CD4-positive, alpha-beta memory T cell (primary cell): ENCODE data around the gene NDUFC2. TPM values are rescaled to one million over a fixed set of nuclear protein-coding genes. Genes with fewer than 3 reads are reported as not detected.

ENCODE experiments used
- CTCF ChIA-PET: fragments of 350-600 bp; sonication (Branson Sonifier 250); formaldehyde crosslinking; loops from one replicate; lab custom pipeline; 2021; ENCODE audit warnings: inconsistent platforms; ENCODE audit not compliant: partially characterized antibody; lab: Charles Lee
- POLR2A ChIA-PET: fragments of 350-600 bp; sonication (Branson Sonifier 250); formaldehyde crosslinking; loops from one replicate; lab custom pipeline; 2021; ENCODE audit not compliant: partially characterized antibody; lab: Charles Lee
- DNase-seq, 5 donors: peaks; one replicate each; pipeline versions ENCODE4 v3.0.0 to v3.0.0-alpha.2; 2020 to 2022; ENCODE audit warnings: mixed read lengths in 1 of 5
- H3K27ac ChIP-seq: one replicate; pipeline ENCODE4 v1.7.0; 2013; ENCODE audit warnings: low read depth, low read length
- H3K27me3 ChIP-seq: 2 replicates; pipeline ENCODE4 v1.7.0; 2013; ENCODE audit warnings: mild to moderate bottlenecking, low read length, moderate library complexity; ENCODE audit not compliant: insufficient read depth
- H3K36me3 ChIP-seq: 2 replicates; pipeline ENCODE4 v1.7.0; 2013; ENCODE audit warnings: mild to moderate bottlenecking, low read length, moderate library complexity; ENCODE audit not compliant: insufficient read depth
- H3K4me1 ChIP-seq: 2 replicates; pipeline ENCODE4 v1.7.0; 2013; ENCODE audit warnings: mild to moderate bottlenecking, low read length, moderate library complexity; ENCODE audit not compliant: insufficient read depth
- H3K4me3 ChIP-seq, 2 donors: one replicate each; pipeline ENCODE4 v1.7.0; 2013; ENCODE audit warnings: low read length in 2 of 2, mild to moderate bottlenecking in 1 of 2
- H3K9me3 ChIP-seq, 2 donors: one replicate each; pipeline ENCODE4 v1.7.0; 2013; ENCODE audit warnings: low read length in 2 of 2, control low read depth in 1 of 2; ENCODE audit not compliant: control insufficient read depth in 1 of 2
- H3K27ac Mint-ChIP-seq, 7 donors: one replicate each; pipeline ENCODE4 v1.8.0; 2020 to 2021; ENCODE audit warnings: mixed read lengths in 7 of 7, mild to moderate bottlenecking in 6 of 7, inconsistent platforms in 3 of 7, moderate library complexity in 3 of 7
- H3K27me3 Mint-ChIP-seq, 2 donors: one replicate each; pipeline ENCODE4 v1.8.0; 2020 to 2021; ENCODE audit warnings: mixed read lengths in 2 of 2
- H3K36me3 Mint-ChIP-seq, 2 donors: one replicate each; pipeline ENCODE4 v1.8.0; 2020 to 2021; ENCODE audit warnings: mixed read lengths in 2 of 2, inconsistent platforms in 1 of 2, mild to moderate bottlenecking in 1 of 2
- H3K4me1 Mint-ChIP-seq, 4 donors: one replicate each; pipeline ENCODE4 v1.8.0; 2020 to 2021; ENCODE audit warnings: mixed read lengths in 4 of 4, mild to moderate bottlenecking in 1 of 4
- H3K4me3 Mint-ChIP-seq, 8 donors: one replicate each; pipeline ENCODE4 v1.8.0; 2020 to 2021; ENCODE audit warnings: mixed read lengths in 8 of 8, mild to moderate bottlenecking in 7 of 8, moderate library complexity in 6 of 8, inconsistent platforms in 3 of 8
- H3K9me3 Mint-ChIP-seq, 8 donors: one replicate each; pipeline ENCODE4 v1.8.0; 2020 to 2021; ENCODE audit warnings: mixed read lengths in 8 of 8, mild to moderate bottlenecking in 5 of 8, inconsistent platforms in 3 of 8, moderate library complexity in 1 of 8
- intact Hi-C: fragments of 100-400 bp; cut with micrococcal nuclease; formaldehyde crosslinking; loops from one replicate; pipeline ENCODE4 v1.15.1; 2023
- polyA plus RNA-seq, 2 donors: library from polyadenylated mRNA; unstranded; fragments of 300-500 nt; fragmentation: Illumina TruSeq; gene quantifications; one replicate each; pipeline ENCODE4 v1.2.3, GENCODE V29; 2021
- total RNA-seq, 2 experiments: library from RNA; stranded (reverse); gene quantifications; one replicate each; pipeline ENCODE4 v1.2.3, GENCODE V29; 2021

Gene NDUFC2
- total and polyA plus RNA-seq, 4 experiments from 2014 or later, result 80.5 to 188 (median 122) TPM

DNA sequence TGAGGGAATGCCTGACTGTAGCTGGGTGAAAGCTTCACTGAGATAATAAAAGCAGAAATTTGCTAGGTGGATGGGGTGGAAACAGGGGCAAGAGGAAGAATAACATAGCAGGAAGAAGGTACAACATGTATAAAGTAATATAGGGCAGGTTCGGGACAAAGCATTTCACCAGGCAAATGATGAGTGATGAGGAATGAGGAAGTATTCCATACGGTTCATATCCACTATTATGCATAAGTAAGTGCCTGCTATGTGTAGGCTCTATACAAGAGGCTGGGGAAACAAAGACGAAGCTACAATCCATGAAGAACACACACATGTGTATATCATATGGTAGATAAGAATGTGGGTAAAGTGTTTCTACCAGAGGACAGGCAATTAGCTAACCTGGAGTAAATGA, 7.9 kb downstream of the NDUFC2 start:
- H3K27me3 ChIP-seq, result no peaks in the 10 kb centered on the region
- intact Hi-C loops, result loop anchor here (10.0 kb wide), 1 partner anchor 493 kb away; no protein-coding TSS in a partner anchor
- H3K36me3 ChIP-seq, result peaks cover 41% of the 10 kb centered on the region
- no peak overlapping the region for H3K4me3 ChIP-seq
- H3K4me1 ChIP-seq, result peaks cover 22% of the 10 kb centered on the region
- H3K27ac ChIP-seq, result no peak overlapping the region
- no peaks in the 10 kb centered on the region for H3K9me3 ChIP-seq
- peaks cover 32 to 51% of the 10 kb centered on the region in 2 donors for H3K36me3 Mint-ChIP-seq
- H3K27ac Mint-ChIP-seq, result peak overlapping the region in 1 of 7 donors; percentile 36
- H3K4me3 Mint-ChIP-seq, result no peak overlapping the region
- H3K27me3 Mint-ChIP-seq, result no peaks in the 10 kb centered on the region
- CTCF ChIA-PET, result no interaction called here
- POLR2A ChIA-PET, result no interaction called here
- DNase-seq, result no peak
- peaks cover 13 to 32% (median 18%) of the 10 kb centered on the region in 4 donors for H3K4me1 Mint-ChIP-seq
- H3K9me3 Mint-ChIP-seq, result no peaks in the 10 kb centered on the region

- no peak overlapping the region for H3K27ac ChIP-seq
- Mint-ChIP-seq H3K27ac (no peak overlapping the region), H3K36me3 (peaks cover 32 to 50% of the 10 kb centered on the region in 2 donors), H3K27me3 (no peaks in the 10 kb centered on the region), H3K4me3 (no peak overlapping the region), H3K4me1 (peaks cover 7 to 21% (median 10%) of the 10 kb centered on the region in 4 donors), H3K9me3 (no peaks in the 10 kb centered on the region)
- no peaks in the 10 kb centered on the region for H3K9me3 ChIP-seq
- peaks cover 11% of the 10 kb centered on the region for H3K4me1 ChIP-seq
- POLR2A ChIA-PET, result interaction anchor here (1.0 kb wide), 1 partner anchor 9 kb away, joined by 6 read pairs; the partner anchor contains the start of gene NDUFC2
- no peak overlapping the region for H3K4me3 ChIP-seq
- H3K27me3 ChIP-seq, result no peaks in the 10 kb centered on the region
- H3K36me3 ChIP-seq, result peaks cover 41% of the 10 kb centered on the region
- intact Hi-C loops, result loop anchor here (10.0 kb wide), 1 partner anchor 494 kb away; no protein-coding TSS in a partner anchor
- no peak for DNase-seq
- CTCF ChIA-PET, result interaction anchor here (0.7 kb wide), 1 partner anchor 9 kb away, joined by 3 read pairs; no protein-coding TSS in a partner anchor
These were observed 9.0 kb downstream of the NDUFC2 start for GRCh38 chr11:78070621-78071020.

- H3K36me3 Mint-ChIP-seq, result peaks cover 33 to 52% of the 10 kb centered on the region in 2 donors
- H3K27ac ChIP-seq, result no peak overlapping the region
- no peak overlapping the region for H3K27ac Mint-ChIP-seq
- no peak overlapping the region for H3K4me3 ChIP-seq
- no peaks in the 10 kb centered on the region for H3K9me3 ChIP-seq
- ChIA-PET POLR2A (interaction anchor here (3.0 kb wide), 1 partner anchor 9 kb away, joined by 7 read pairs; the partner anchor contains the start of gene NDUFC2), CTCF (interaction anchor here (1.4 to 2.8 kb wide), 2 partner anchors 23 to 26 kb away, joined by 4 to 11 read pairs; no protein-coding TSS in a partner anchor)
- no peaks in the 10 kb centered on the region for H3K9me3 Mint-ChIP-seq
- H3K4me1 ChIP-seq, result no peaks in the 10 kb centered on the region
- peaks cover 41% of the 10 kb centered on the region for H3K36me3 ChIP-seq
- no peak overlapping the region for H3K4me3 Mint-ChIP-seq
- no peaks in the 10 kb centered on the region for H3K27me3 ChIP-seq
- H3K27me3 Mint-ChIP-seq, result no peaks in the 10 kb centered on the region
- intact Hi-C loops, result no loop called here
- no peak for DNase-seq
- H3K4me1 Mint-ChIP-seq, result peaks cover 0 to 14% (median 6%) of the 10 kb centered on the region in 4 donors
These were observed 10.2 kb downstream of the NDUFC2 start for GRCh38 chr11:78069465-78069864.

- no peak overlapping the region for H3K4me3 Mint-ChIP-seq
- H3K27me3 Mint-ChIP-seq, result no peaks in the 10 kb centered on the region
- Histone ChIP-seq H3K27ac (no peak overlapping the region), H3K9me3 (no peaks in the 10 kb centered on the region), H3K27me3 (no peaks in the 10 kb centered on the region), H3K4me3 (no peak overlapping the region), H3K4me1 (no peaks in the 10 kb centered on the region), H3K36me3 (peaks cover 37% of the 10 kb centered on the region)
- peaks cover 39 to 48% of the 10 kb centered on the region in 2 donors for H3K36me3 Mint-ChIP-seq
- peak overlapping the region in 1 of 7 donors; percentile 47 for H3K27ac Mint-ChIP-seq
- H3K9me3 Mint-ChIP-seq, result no peaks in the 10 kb centered on the region
- no peak for DNase-seq
- H3K4me1 Mint-ChIP-seq, result peaks cover 0 to 8% (median 4%) of the 10 kb centered on the region in 4 donors
- CTCF ChIA-PET, result interaction anchor here (2.8 kb wide), 1 partner anchor 21 kb away, joined by 11 read pairs; no protein-coding TSS in a partner anchor
- POLR2A ChIA-PET, result interaction anchor here (3.0 kb wide), 1 partner anchor 11 kb away, joined by 7 read pairs; the partner anchor contains the start of gene NDUFC2
- intact Hi-C loops, result no loop called here
These were observed 12.0 kb downstream of the NDUFC2 start for GRCh38 chr11:78067704-78068103.

DNA sequence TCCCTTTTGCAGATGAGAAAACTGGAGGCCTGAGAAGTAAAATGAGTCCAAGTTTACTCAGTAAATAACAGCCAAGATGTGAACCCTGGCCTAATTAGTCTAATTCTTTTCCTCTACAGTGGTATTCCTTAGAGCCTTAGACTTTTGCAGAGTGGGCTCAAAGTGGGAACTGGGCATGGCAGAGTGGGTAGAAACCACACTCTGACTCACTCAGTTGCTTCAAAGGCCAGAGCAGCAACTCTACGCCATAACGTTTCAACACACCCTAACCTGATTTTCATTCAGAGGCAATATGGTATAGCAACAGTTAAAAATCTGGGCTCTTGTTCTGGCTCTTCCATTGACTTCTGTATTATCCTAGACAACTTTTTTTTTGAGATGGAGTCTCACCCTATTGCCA, 13.2 kb downstream of the NDUFC2 start:
- intact Hi-C loops, result no loop called here
- H3K9me3 Mint-ChIP-seq, result no peaks in the 10 kb centered on the region
- Histone ChIP-seq H3K9me3 (no peaks in the 10 kb centered on the region), H3K27ac (no peak overlapping the region), H3K27me3 (no peaks in the 10 kb centered on the region), H3K4me3 (no peak overlapping the region), H3K36me3 (peaks cover 27% of the 10 kb centered on the region), H3K4me1 (no peaks in the 10 kb centered on the region)
- no peak for DNase-seq
- no peaks in the 10 kb centered on the region for H3K27me3 Mint-ChIP-seq
- peaks cover 0 to 5% (median under 1%) of the 10 kb centered on the region in 4 donors for H3K4me1 Mint-ChIP-seq
- peaks cover 30 to 39% of the 10 kb centered on the region in 2 donors for H3K36me3 Mint-ChIP-seq
- no peak overlapping the region for H3K27ac Mint-ChIP-seq
- H3K4me3 Mint-ChIP-seq, result no peak overlapping the region
- ChIA-PET CTCF (no interaction called here), POLR2A (interaction anchor here (3.0 kb wide), 1 partner anchor 12 kb away, joined by 7 read pairs; the partner anchor contains the start of gene NDUFC2)

DNA sequence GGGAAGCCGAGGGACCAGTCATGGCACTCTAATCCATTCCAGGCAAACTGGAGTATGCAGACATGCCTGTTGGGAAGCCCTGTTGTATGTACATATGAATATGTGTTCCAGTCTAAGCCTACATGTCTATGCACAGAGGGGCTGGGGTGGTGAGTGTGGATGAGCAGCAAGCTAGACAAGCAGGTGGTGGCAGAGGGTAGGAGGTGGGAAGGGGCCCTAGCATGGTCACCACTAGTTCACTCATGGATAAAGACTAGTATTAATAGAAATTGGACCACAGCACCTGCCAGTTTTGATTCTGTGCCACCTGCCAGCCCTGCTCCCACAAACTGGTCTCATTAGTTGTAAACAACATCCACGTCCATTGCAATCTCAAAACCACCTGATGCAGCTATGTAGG, 14.5 kb downstream of the NDUFC2 start:
- Histone ChIP-seq H3K4me3 (no peak overlapping the region), H3K9me3 (no peaks in the 10 kb centered on the region), H3K27me3 (no peaks in the 10 kb centered on the region), H3K36me3 (peaks cover 15% of the 10 kb centered on the region), H3K27ac (no peak overlapping the region), H3K4me1 (no peaks in the 10 kb centered on the region)
- H3K9me3 Mint-ChIP-seq, result no peaks in the 10 kb centered on the region
- H3K4me1 Mint-ChIP-seq, result peaks cover 0 to 5% (median under 1%) of the 10 kb centered on the region in 4 donors
- ChIA-PET CTCF (interaction anchor here (1.1 to 1.3 kb wide), 2 partner anchors 14 to 16 kb away, joined by 3 to 4 read pairs; partner anchors contain the start of gene NDUFC2), POLR2A (interaction anchor here (0.7 kb wide), 1 partner anchor 71 kb away, joined by 3 read pairs; no protein-coding TSS in a partner anchor)
- DNase-seq, result no peak
- no peak overlapping the region for H3K4me3 Mint-ChIP-seq
- H3K36me3 Mint-ChIP-seq, result peaks cover 29 to 30% of the 10 kb centered on the region in 2 donors
- peak overlapping the region in 1 of 7 donors; percentile 39 for H3K27ac Mint-ChIP-seq
- no peaks in the 10 kb centered on the region for H3K27me3 Mint-ChIP-seq
- intact Hi-C loops, result no loop called here

DNA sequence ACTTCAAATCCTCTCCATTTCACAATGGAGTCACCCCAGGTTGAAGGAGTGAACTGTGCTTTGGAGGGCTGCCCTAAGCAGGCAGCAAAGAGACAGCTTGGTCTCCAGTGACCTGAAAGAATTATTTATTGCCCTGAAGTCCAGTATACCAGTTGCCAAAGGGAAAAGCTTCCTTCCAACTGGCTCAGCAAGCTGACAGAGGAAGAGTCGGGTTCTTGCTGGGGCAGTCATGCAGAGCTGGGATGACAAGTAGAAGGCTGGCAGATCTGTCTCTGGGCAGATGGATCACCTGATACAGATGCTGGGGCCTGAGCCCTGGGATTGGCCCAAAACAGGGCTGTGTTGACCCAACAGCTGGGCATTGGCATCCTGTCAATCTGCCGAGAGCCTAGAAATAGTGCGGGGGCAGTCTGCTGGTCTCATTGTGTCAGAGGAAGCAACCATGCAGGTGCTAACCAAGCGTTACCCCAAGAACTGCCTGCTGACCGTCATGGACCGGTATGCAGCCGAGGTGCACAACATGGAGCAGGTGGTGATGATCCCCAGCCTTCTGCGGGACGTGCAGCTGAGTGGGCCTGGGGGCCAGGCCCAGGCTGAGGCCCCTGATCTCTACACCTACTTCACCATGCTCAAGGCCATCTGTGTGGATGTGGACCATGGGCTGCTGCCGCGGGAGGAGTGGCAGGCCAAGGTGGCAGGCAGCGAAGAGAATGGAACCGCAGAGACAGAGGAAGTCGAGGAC, 16.1 kb downstream of the NDUFC2 start, which contains the start of gene THRSP:
TSS of gene THRSP (plus strand) at position 422 of the 742 bp plus-strand sequence. CDS start at position 443, 21 bp downstream.
- Mint-ChIP-seq H3K4me1 (peaks cover 0 to 5% (median under 1%) of the 10 kb centered on the region in 4 donors), H3K36me3 (peaks cover 16 to 18% of the 10 kb centered on the region in 2 donors), H3K27ac (peak within 1 kb of the TSS in 1 of 7 donors; percentile 73), H3K4me3 (no peak within 1 kb of the TSS), H3K27me3 (no peaks in the 10 kb centered on the region), H3K9me3 (no peaks in the 10 kb centered on the region)
- peaks cover under 1% of the 10 kb centered on the region for H3K36me3 ChIP-seq
- H3K9me3 ChIP-seq, result no peaks in the 10 kb centered on the region
- DNase-seq, result no peak
- intact Hi-C loops, result no loop called here
- H3K27ac ChIP-seq, result no peak within 1 kb of the TSS
- H3K27me3 ChIP-seq, result no peaks in the 10 kb centered on the region
- POLR2A ChIA-PET, result no interaction called here
- no peaks in the 10 kb centered on the region for H3K4me1 ChIP-seq
- CTCF ChIA-PET, result interaction anchor here (3.6 kb wide), 1 partner anchor 17 kb away, joined by 16 read pairs; no protein-coding TSS in a partner anchor
- no peak within 1 kb of the TSS for H3K4me3 ChIP-seq
